ENCODE results near the gene ADGRA1.
A peak's percentile ranks its signal among the peaks of the same experiment; 100 is the strongest.

Gene ADGRA1

GRCh38 chr10:133117688-133118071, 30.0 kb downstream of the ADGRA1 start:
- in situ Hi-C loops (cut with HindIII; ENCODE audit: low sequenced_read_pairs) = no loop called here
- H3K4me3 ChIP-seq (ENCODE audit: low read depth, low read length) = no peak overlapping the region
- no peak for DNase-seq (ENCODE audit: low read depth, low spot score)
- TF ChIP-seq CTCF (IDR thresholded peaks at IDR 0.05; ENCODE audit: low read depth, low read length) = no peak

GRCh38 chr10:133121479-133121878, 33.8 kb downstream of the ADGRA1 start:
- no peak for DNase-seq (ENCODE audit: low read depth, low spot score)
- no peak for TF ChIP-seq CTCF (IDR thresholded peaks at IDR 0.05; ENCODE audit: low read depth, low read length)
- no peak overlapping the region for H3K4me3 ChIP-seq (ENCODE audit: low read depth, low read length)
- in situ Hi-C loops (cut with HindIII; ENCODE audit: low sequenced_read_pairs) = no loop called here

- in situ Hi-C loops (cut with HindIII; ENCODE audit: low sequenced_read_pairs) = no loop called here
- no peak overlapping the region for H3K4me3 ChIP-seq (ENCODE audit: low read depth, low read length)
- DNase-seq (ENCODE audit: low read depth, low spot score) = no peak
- no peak for TF ChIP-seq CTCF (IDR thresholded peaks at IDR 0.05; ENCODE audit: low read depth, low read length)
These were observed 34.6 kb downstream of the ADGRA1 start for GRCh38 chr10:133122171-133122935.

- H3K4me3 ChIP-seq (ENCODE audit: low read depth, low read length) = no peak overlapping the region
- no peak for TF ChIP-seq CTCF (IDR thresholded peaks at IDR 0.05; ENCODE audit: low read depth, low read length)
- no peak for DNase-seq (ENCODE audit: low read depth, low spot score)
- in situ Hi-C loops (cut with HindIII; ENCODE audit: low sequenced_read_pairs) = no loop called here
These were observed 35.5 kb downstream of the ADGRA1 start for GRCh38 chr10:133123050-133123745.

GRCh38 chr10:133123746-133124356, 36.1 kb downstream of the ADGRA1 start:
- H3K4me3 ChIP-seq (ENCODE audit: low read depth, low read length) = no peak overlapping the region
- in situ Hi-C loops (cut with HindIII; ENCODE audit: low sequenced_read_pairs) = no loop called here
- no peak for DNase-seq (ENCODE audit: low read depth, low spot score)
- no peak for TF ChIP-seq CTCF (IDR thresholded peaks at IDR 0.05; ENCODE audit: low read depth, low read length)

GRCh38 chr10:133124357-133125211, 36.9 kb downstream of the ADGRA1 start:
- DNase-seq (ENCODE audit: low read depth, low spot score) = no peak
- TF ChIP-seq CTCF (IDR thresholded peaks at IDR 0.05; ENCODE audit: low read depth, low read length) = peak; percentile 22
- H3K4me3 ChIP-seq (ENCODE audit: low read depth, low read length) = no peak overlapping the region
- in situ Hi-C loops (cut with HindIII; ENCODE audit: low sequenced_read_pairs) = no loop called here

All from astrocyte of the spinal cord (primary cell).